HG03457 (cell line): ENCODE data around the gene MCTP1.

Experiments used
- ATAC-seq: cut with Tn5 transposase; IDR thresholded peaks from one replicate; pipeline ENCODE4 v1.9.1; 2021; ENCODE audit warnings: moderate number of reproducible peaks; ENCODE audit not compliant: unreplicated experiment

Gene MCTP1

GRCh38 chr5:94778732-94779131 lies 506.2 kb downstream of the MCTP1 start:
- ATAC-seq, result no peak

- ATAC-seq, result no peak
These were observed 506.6 kb downstream of the MCTP1 start for GRCh38 chr5:94778299-94778698.

GRCh38 chr5:94777056-94777880 lies 507.6 kb downstream of the MCTP1 start:
- no peak for ATAC-seq

- no peak for ATAC-seq
These were observed 508.7 kb downstream of the MCTP1 start for GRCh38 chr5:94776167-94776566.

GRCh38 chr5:94775088-94775487 lies 509.8 kb downstream of the MCTP1 start:
- no peak for ATAC-seq

- ATAC-seq, result no peak
These were observed 513.2 kb downstream of the MCTP1 start for GRCh38 chr5:94771742-94772141.

- ATAC-seq, result no peak
These were observed 514.9 kb downstream of the MCTP1 start for GRCh38 chr5:94769996-94770395.

- ATAC-seq, result no peak
These were observed 523.1 kb downstream of the MCTP1 start for GRCh38 chr5:94761786-94762185.

GRCh38 chr5:94761055-94761454 lies 523.8 kb downstream of the MCTP1 start:
- no peak for ATAC-seq

GRCh38 chr5:94759961-94760360 lies 524.9 kb downstream of the MCTP1 start:
- ATAC-seq, result no peak

- no peak for ATAC-seq
These were observed 525.9 kb downstream of the MCTP1 start for GRCh38 chr5:94759022-94759421.

- ATAC-seq, result no peak
These were observed 530.1 kb downstream of the MCTP1 start for GRCh38 chr5:94754824-94755223.

GRCh38 chr5:94751460-94751859 lies 533.4 kb downstream of the MCTP1 start:
- ATAC-seq, result no peak

- no peak for ATAC-seq
These were observed 534.2 kb downstream of the MCTP1 start for GRCh38 chr5:94750681-94751080.

- ATAC-seq, result no peak
These were observed 535.9 kb downstream of the MCTP1 start for GRCh38 chr5:94749042-94749441.

GRCh38 chr5:94748212-94748611 lies 536.7 kb downstream of the MCTP1 start:
- ATAC-seq, result no peak

- no peak for ATAC-seq
These were observed 537.5 kb downstream of the MCTP1 start for GRCh38 chr5:94747371-94747770.

- peak; percentile 49 for ATAC-seq
These were observed 538.2 kb downstream of the MCTP1 start for GRCh38 chr5:94746731-94747124.

- peak; percentile 66 for ATAC-seq
These were observed 538.8 kb downstream of the MCTP1 start for GRCh38 chr5:94745786-94746730.

GRCh38 chr5:94744906-94745305 lies 540.0 kb downstream of the MCTP1 start:
- no peak for ATAC-seq

- ATAC-seq, result no peak
These were observed 542.0 kb downstream of the MCTP1 start for GRCh38 chr5:94742852-94743251.

- ATAC-seq, result no peak
These were observed 544.6 kb downstream of the MCTP1 start for GRCh38 chr5:94740286-94740685.
